DOHH2 (cell line): ENCODE results near the gene HEPACAM2.

ENCODE experiments used
- EZH2phosphoT487 ChIP-seq: fragments of 200-600 bp; sonication (generic); IDR thresholded peaks from 2 replicates; pipeline ENCODE4 v1.6.1; 2017; ENCODE audit warnings: borderline replicate concordance, mild to moderate bottlenecking, antibody characterized with exemption, low read length, moderate library complexity, mixed read lengths
- TF ChIP-seq, protein P1 (sequence below): fragments of 200-600 bp; sonication (generic); IDR thresholded peaks from one replicate; pipeline ENCODE4 v1.5.1; 2014; ENCODE audit warnings: antibody characterized with exemption, mild to moderate bottlenecking, low read depth, low read length; ENCODE audit not compliant: poor library complexity, severe bottlenecking

- TF ChIP-seq, protein P1, sequence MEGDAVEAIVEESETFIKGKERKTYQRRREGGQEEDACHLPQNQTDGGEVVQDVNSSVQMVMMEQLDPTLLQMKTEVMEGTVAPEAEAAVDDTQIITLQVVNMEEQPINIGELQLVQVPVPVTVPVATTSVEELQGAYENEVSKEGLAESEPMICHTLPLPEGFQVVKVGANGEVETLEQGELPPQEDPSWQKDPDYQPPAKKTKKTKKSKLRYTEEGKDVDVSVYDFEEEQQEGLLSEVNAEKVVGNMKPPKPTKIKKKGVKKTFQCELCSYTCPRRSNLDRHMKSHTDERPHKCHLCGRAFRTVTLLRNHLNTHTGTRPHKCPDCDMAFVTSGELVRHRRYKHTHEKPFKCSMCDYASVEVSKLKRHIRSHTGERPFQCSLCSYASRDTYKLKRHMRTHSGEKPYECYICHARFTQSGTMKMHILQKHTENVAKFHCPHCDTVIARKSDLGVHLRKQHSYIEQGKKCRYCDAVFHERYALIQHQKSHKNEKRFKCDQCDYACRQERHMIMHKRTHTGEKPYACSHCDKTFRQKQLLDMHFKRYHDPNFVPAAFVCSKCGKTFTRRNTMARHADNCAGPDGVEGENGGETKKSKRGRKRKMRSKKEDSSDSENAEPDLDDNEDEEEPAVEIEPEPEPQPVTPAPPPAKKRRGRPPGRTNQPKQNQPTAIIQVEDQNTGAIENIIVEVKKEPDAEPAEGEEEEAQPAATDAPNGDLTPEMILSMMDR, result no peak
- TF ChIP-seq EZH2phosphoT487, result no peak
These were observed 79.7 kb downstream of the HEPACAM2 start for GRCh38 chr7:93146472-93147141.
